ENCODE results near the gene WDR47.

WDR47 gene

DNA sequence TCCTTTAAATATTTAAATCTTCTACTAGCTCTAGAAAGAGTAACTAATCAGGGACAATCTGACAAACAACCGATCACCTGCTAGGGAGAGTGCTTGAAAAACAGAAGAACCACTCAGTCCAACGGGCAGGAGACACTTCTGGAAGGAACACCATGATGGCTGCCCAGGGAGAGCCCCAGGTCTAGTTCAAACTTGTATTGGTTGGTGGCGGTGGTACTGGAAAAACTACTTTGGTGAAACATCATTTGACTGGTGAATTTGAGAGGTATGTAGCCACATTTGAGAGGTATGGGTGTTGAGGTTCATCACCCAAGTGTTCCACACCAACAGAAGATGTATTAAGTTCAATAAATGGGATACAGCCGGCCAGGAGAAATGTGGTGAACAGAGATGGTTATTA, 4.8 kb upstream of the WDR47 start:
- Histone ChIP-seq H3K4me3 (ENCODE audit: low read depth, low read length, poor library complexity, severe bottlenecking) (no peak overlapping the region), H3K79me2 (ENCODE audit: insufficient read depth, low read length) (no peaks in the 10 kb centered on the region), H3K4me2 (ENCODE audit: low read length) (no peak overlapping the region), H3K9me3 (ENCODE audit: low read length) (no peaks in the 10 kb centered on the region), H3F3A (ENCODE audit: insufficient read depth, low read length) (no peaks in the 10 kb centered on the region; the same call in 1 of the 2 replicates), H3K9me2 (ENCODE audit: low read depth, low read length) (no peaks in the 10 kb centered on the region), H4K20me1 (ENCODE audit: insufficient read depth, low read length) (no peaks in the 10 kb centered on the region), H3K36me3 (ENCODE audit: insufficient read depth, low read length) (no peaks in the 10 kb centered on the region), H2AFZ (ENCODE audit: low read length) (no peak overlapping the region), H3K4me1 (ENCODE audit: insufficient read depth, low read length, severe bottlenecking) (peaks cover 5% of the 10 kb centered on the region), H3K27me3 (ENCODE audit: insufficient read depth, low read length) (no peaks in the 10 kb centered on the region), H3K27ac (ENCODE audit: low read depth, low read length, poor library complexity, severe bottlenecking) (no peak overlapping the region), H3K9ac (ENCODE audit: low read length) (no peak overlapping the region)
- TF ChIP-seq EZH2 (IDR thresholded peaks at IDR 0.05; ENCODE audit: borderline replicate concordance, low read length), result no peak
- TF ChIP-seq, protein P1, sequence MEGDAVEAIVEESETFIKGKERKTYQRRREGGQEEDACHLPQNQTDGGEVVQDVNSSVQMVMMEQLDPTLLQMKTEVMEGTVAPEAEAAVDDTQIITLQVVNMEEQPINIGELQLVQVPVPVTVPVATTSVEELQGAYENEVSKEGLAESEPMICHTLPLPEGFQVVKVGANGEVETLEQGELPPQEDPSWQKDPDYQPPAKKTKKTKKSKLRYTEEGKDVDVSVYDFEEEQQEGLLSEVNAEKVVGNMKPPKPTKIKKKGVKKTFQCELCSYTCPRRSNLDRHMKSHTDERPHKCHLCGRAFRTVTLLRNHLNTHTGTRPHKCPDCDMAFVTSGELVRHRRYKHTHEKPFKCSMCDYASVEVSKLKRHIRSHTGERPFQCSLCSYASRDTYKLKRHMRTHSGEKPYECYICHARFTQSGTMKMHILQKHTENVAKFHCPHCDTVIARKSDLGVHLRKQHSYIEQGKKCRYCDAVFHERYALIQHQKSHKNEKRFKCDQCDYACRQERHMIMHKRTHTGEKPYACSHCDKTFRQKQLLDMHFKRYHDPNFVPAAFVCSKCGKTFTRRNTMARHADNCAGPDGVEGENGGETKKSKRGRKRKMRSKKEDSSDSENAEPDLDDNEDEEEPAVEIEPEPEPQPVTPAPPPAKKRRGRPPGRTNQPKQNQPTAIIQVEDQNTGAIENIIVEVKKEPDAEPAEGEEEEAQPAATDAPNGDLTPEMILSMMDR (IDR thresholded peaks at IDR 0.05; ENCODE audit: low read length), result no peak

DNA sequence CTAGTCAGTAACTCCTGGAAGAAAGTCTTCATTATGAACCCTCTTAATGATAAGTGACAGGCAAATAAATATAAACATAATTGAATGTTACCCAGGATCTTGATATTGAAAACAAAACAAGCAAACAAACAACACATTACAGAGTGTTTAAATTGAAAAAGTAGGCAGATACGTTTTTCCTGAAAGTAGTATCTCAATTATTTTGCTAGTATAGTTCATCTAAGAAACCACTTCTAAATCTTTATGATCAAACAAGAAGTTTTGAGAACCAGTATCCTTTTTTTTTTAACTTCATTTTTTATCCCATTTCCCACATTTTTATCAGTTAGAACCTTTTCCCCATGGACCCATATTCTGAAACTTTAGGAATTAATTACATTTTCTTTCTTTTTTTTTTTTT, 3.7 kb upstream of the WDR47 start:
- no peak overlapping the region for H3K4me2 ChIP-seq (ENCODE audit: low read length)
- no peak overlapping the region for H3K9ac ChIP-seq (ENCODE audit: low read length)
- H3K27me3 ChIP-seq (ENCODE audit: insufficient read depth, low read length), result no peaks in the 10 kb centered on the region
- no peaks in the 10 kb centered on the region for H3K9me3 ChIP-seq (ENCODE audit: low read length)
- no peak overlapping the region for H3K27ac ChIP-seq (ENCODE audit: low read depth, low read length, poor library complexity, severe bottlenecking)
- H3K36me3 ChIP-seq (ENCODE audit: insufficient read depth, low read length), result no peaks in the 10 kb centered on the region
- no peak overlapping the region for H2AFZ ChIP-seq (ENCODE audit: low read length)
- H3K79me2 ChIP-seq (ENCODE audit: insufficient read depth, low read length), result peaks cover 3% of the 10 kb centered on the region
- no peak overlapping the region for H3K4me3 ChIP-seq (ENCODE audit: low read depth, low read length, poor library complexity, severe bottlenecking)
- H3K4me1 ChIP-seq (ENCODE audit: insufficient read depth, low read length, severe bottlenecking), result peaks cover 7% of the 10 kb centered on the region
- H4K20me1 ChIP-seq (ENCODE audit: insufficient read depth, low read length), result no peaks in the 10 kb centered on the region
- no peak for TF ChIP-seq EZH2 (IDR thresholded peaks at IDR 0.05; ENCODE audit: borderline replicate concordance, low read length)
- TF ChIP-seq, protein P1 (IDR thresholded peaks at IDR 0.05; ENCODE audit: low read length), result no peak
- no peaks in the 10 kb centered on the region; the same call in 1 of the 2 replicates for H3F3A ChIP-seq (ENCODE audit: insufficient read depth, low read length)
- H3K9me2 ChIP-seq (ENCODE audit: low read depth, low read length), result no peaks in the 10 kb centered on the region

DNA sequence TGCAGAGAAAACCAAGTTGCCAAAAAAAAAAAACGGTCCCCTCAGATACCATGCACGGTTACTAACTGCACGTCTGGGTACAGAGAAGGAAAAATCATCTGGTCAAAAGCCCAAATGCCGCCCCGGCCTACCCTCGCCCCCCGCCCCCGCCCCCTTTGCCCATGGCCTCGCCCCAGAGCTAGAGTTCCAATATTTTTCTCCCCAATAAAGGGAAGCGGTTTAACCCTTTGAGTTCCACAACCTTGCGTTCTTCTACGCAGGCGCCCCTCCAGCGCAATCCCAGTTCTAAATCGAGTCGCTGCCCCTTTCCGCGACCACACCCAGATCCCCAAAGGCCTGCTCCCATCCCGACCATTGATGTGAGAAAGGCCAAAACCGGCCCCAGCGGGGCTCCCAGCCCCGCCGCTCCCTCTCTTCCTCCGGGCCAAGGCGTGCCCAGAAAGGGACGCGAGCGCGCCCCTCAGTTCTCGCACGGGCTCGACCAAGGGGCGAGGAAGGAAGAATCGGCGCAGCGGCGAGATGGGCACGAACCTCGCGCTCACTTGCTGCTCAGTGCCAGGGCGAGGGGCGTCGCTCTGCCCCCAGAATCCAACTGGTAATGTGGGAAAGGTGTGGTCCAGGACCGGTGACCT, 797 bp downstream of the WDR47 start:
- no peaks in the 10 kb centered on the region for H3K9me3 ChIP-seq (ENCODE audit: low read length)
- H3K27ac ChIP-seq (ENCODE audit: low read depth, low read length, poor library complexity, severe bottlenecking), result peak overlapping the region; percentile 57
- no peaks in the 10 kb centered on the region for H3K9me2 ChIP-seq (ENCODE audit: low read depth, low read length)
- TF ChIP-seq, protein P1 (IDR thresholded peaks at IDR 0.05; ENCODE audit: low read length), result peak; percentile 13; the same call in 1 of the 2 replicates
- TF ChIP-seq EZH2 (IDR thresholded peaks at IDR 0.05; ENCODE audit: borderline replicate concordance, low read length), result no peak
- peak overlapping the region; percentile 93 for H3K4me2 ChIP-seq (ENCODE audit: low read length)
- no peaks in the 10 kb centered on the region for H3F3A ChIP-seq (ENCODE audit: insufficient read depth, low read length)
- H4K20me1 ChIP-seq (ENCODE audit: insufficient read depth, low read length), result no peaks in the 10 kb centered on the region
- H3K36me3 ChIP-seq (ENCODE audit: insufficient read depth, low read length), result no peaks in the 10 kb centered on the region
- H2AFZ ChIP-seq (ENCODE audit: low read length), result no peak overlapping the region
- no peaks in the 10 kb centered on the region for H3K27me3 ChIP-seq (ENCODE audit: insufficient read depth, low read length)
- peaks cover 18% of the 10 kb centered on the region for H3K79me2 ChIP-seq (ENCODE audit: insufficient read depth, low read length)
- H3K9ac ChIP-seq (ENCODE audit: low read length), result peak overlapping the region; percentile 78
- H3K4me1 ChIP-seq (ENCODE audit: insufficient read depth, low read length, severe bottlenecking), result peaks cover 18% of the 10 kb centered on the region
- H3K4me3 ChIP-seq (ENCODE audit: low read depth, low read length, poor library complexity, severe bottlenecking), result peak overlapping the region; percentile 95

Measured in OCI-LY1 (cell line).